B cell (primary cell): ENCODE data around the gene DCHS1.

Experiments used
- CTCF ChIP-seq: fragments of 200-600 bp; IDR thresholded peaks from one replicate; pipeline ENCODE4 v1.8.0; 2022; ENCODE audit warnings: antibody characterized with exemption, mild to moderate bottlenecking
- EZH2 ChIP-seq: IDR thresholded peaks from 2 replicates; pipeline ENCODE4 v1.6.1; 2012; ENCODE audit warnings: borderline replicate concordance, low read depth, mild to moderate bottlenecking, moderate library complexity, low read length; ENCODE audit not compliant: insufficient read depth, poor library complexity, severe bottlenecking

- TF ChIP-seq CTCF (no peak), EZH2 (no peak)
Measured at GRCh38 chr11:6586434-6587359, 68.9 kb downstream of the DCHS1 start.
